ENCODE data around the gene SERPINB2.

SERPINB2 gene

GRCh38 chr18:63859781-63860475 lies 27.6 kb upstream of the SERPINB2 start:
- TF ChIP-seq CTCF (IDR thresholded peaks at IDR 0.05; ENCODE audit: low read depth, low read length, missing control alignments) = no peak
- DNase-seq (ENCODE audit: low read depth) = no peak
- no peak overlapping the region for H3K4me3 ChIP-seq (ENCODE audit: low read depth, low read length)

- no peak for DNase-seq (ENCODE audit: low read depth)
- TF ChIP-seq CTCF (IDR thresholded peaks at IDR 0.05; ENCODE audit: low read depth, low read length, missing control alignments) = no peak
- no peak overlapping the region for H3K4me3 ChIP-seq (ENCODE audit: low read depth, low read length)
Measured at GRCh38 chr18:63860531-63860930, 27.0 kb upstream of the SERPINB2 start.

GRCh38 chr18:63867368-63868125 lies 20.0 kb upstream of the SERPINB2 start:
- H3K4me3 ChIP-seq (ENCODE audit: low read depth, low read length) = no peak overlapping the region
- DNase-seq (ENCODE audit: low read depth) = no peak
- TF ChIP-seq CTCF (IDR thresholded peaks at IDR 0.05; ENCODE audit: low read depth, low read length, missing control alignments) = no peak

- H3K4me3 ChIP-seq (ENCODE audit: low read depth, low read length) = no peak overlapping the region
- TF ChIP-seq CTCF (IDR thresholded peaks at IDR 0.05; ENCODE audit: low read depth, low read length, missing control alignments) = no peak
Measured at GRCh38 chr18:63868546-63868945, 19.0 kb upstream of the SERPINB2 start.

GRCh38 chr18:63869374-63869773 lies 18.1 kb upstream of the SERPINB2 start:
- TF ChIP-seq CTCF (IDR thresholded peaks at IDR 0.05; ENCODE audit: low read depth, low read length, missing control alignments) = no peak
- DNase-seq (ENCODE audit: low read depth) = no peak
- no peak overlapping the region for H3K4me3 ChIP-seq (ENCODE audit: low read depth, low read length)

More at GRCh38 chr18:63868546-63868945, 19.0 kb upstream of the SERPINB2 start:
- no peak for DNase-seq (ENCODE audit: low read depth)

- H3K4me3 ChIP-seq (ENCODE audit: low read depth, low read length) = no peak overlapping the region
- TF ChIP-seq CTCF (IDR thresholded peaks at IDR 0.05; ENCODE audit: low read depth, low read length, missing control alignments) = no peak
- DNase-seq (ENCODE audit: low read depth) = no peak
Measured at GRCh38 chr18:63869851-63870250, 17.7 kb upstream of the SERPINB2 start.

Measured in GM12864 (cell line).